Breast epithelium (tissue), 3 donors: ENCODE data around the gene PSD2.

Experiments
- POLR2A ChIP-seq: fragments of 450-650 bp; IDR thresholded peaks from one replicate; pipeline ENCODE4 v1.6.1; 2016; ENCODE audit warnings: antibody characterized with exemption, mild to moderate bottlenecking, moderate library complexity
- POLR2AphosphoS5 ChIP-seq, 3 donors: sonication (generic); formaldehyde crosslinking; IDR thresholded peaks; one replicate each; pipeline ENCODE4 v1.6.1; 2017; ENCODE audit warnings: antibody characterized with exemption in 3 of 3
- TF ChIP-seq, protein P1 (sequence below), 3 donors: fragments of 450-650 bp; IDR thresholded peaks; one replicate each; pipeline ENCODE4 v1.5.1; 2016 to 2017; ENCODE audit warnings: antibody characterized with exemption in 3 of 3, mild to moderate bottlenecking in 3 of 3, moderate library complexity in 3 of 3

- TF ChIP-seq POLR2AphosphoS5 (IDR thresholded peaks at IDR 0.05) (no peak), POLR2A (no peak)
- TF ChIP-seq, protein P1, sequence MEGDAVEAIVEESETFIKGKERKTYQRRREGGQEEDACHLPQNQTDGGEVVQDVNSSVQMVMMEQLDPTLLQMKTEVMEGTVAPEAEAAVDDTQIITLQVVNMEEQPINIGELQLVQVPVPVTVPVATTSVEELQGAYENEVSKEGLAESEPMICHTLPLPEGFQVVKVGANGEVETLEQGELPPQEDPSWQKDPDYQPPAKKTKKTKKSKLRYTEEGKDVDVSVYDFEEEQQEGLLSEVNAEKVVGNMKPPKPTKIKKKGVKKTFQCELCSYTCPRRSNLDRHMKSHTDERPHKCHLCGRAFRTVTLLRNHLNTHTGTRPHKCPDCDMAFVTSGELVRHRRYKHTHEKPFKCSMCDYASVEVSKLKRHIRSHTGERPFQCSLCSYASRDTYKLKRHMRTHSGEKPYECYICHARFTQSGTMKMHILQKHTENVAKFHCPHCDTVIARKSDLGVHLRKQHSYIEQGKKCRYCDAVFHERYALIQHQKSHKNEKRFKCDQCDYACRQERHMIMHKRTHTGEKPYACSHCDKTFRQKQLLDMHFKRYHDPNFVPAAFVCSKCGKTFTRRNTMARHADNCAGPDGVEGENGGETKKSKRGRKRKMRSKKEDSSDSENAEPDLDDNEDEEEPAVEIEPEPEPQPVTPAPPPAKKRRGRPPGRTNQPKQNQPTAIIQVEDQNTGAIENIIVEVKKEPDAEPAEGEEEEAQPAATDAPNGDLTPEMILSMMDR (IDR thresholded peaks at IDR 0.05), result no peak
Measured at GRCh38 chr5:139822553-139823425, 27.2 kb downstream of the PSD2 start.
